GM19463 (cell line): ENCODE measurements around the gene AVL9.
"Not testable (repeated sequence)": the region's sequence is repeated elsewhere in the genome, so short reads cannot be mapped to it uniquely, and the experiment has no call there.

ENCODE experiments used
- ATAC-seq: cut with Tn5 transposase; IDR thresholded peaks from one replicate; pipeline ENCODE4 v1.9.1; 2021; ENCODE audit warnings: mild to moderate bottlenecking, moderate library complexity; ENCODE audit not compliant: unreplicated experiment

Gene AVL9

GRCh38 chr7:32495298-32496051 is at the start of gene AVL9:
AVL9 (plus strand) TSS chr7:32495489; CDS start chr7:32495710, 221 bp downstream.
- ATAC-seq: peak; percentile 95

- ATAC-seq: no peak
These were observed 48.1 kb upstream of the AVL9 start for GRCh38 chr7:32447218-32447617.

- ATAC-seq: no peak
These were observed 41.8 kb upstream of the AVL9 start for GRCh38 chr7:32453341-32454011.

GRCh38 chr7:32458025-32458424 is 37.3 kb upstream of the AVL9 start:
- ATAC-seq: no peak

- no peak for ATAC-seq
These were observed 35.5 kb upstream of the AVL9 start for GRCh38 chr7:32459788-32460187.

GRCh38 chr7:32461484-32461883 is 33.8 kb upstream of the AVL9 start:
- ATAC-seq: no peak

GRCh38 chr7:32462451-32462850 is 32.8 kb upstream of the AVL9 start:
- ATAC-seq: no peak

- no peak for ATAC-seq
These were observed 32.3 kb upstream of the AVL9 start for GRCh38 chr7:32462977-32463376.

GRCh38 chr7:32464641-32465416 is 30.5 kb upstream of the AVL9 start:
- not testable (repeated sequence) for ATAC-seq

- not testable (repeated sequence) for ATAC-seq
These were observed 25.3 kb upstream of the AVL9 start for GRCh38 chr7:32470004-32470403.

GRCh38 chr7:32470871-32471270 is 24.4 kb upstream of the AVL9 start:
- no peak for ATAC-seq

GRCh38 chr7:32472015-32472414 is 23.3 kb upstream of the AVL9 start:
- no peak for ATAC-seq

GRCh38 chr7:32474008-32474407 is 21.3 kb upstream of the AVL9 start:
- ATAC-seq: no peak

- ATAC-seq: no peak
These were observed 18.3 kb upstream of the AVL9 start for GRCh38 chr7:32476816-32477648.

- no peak for ATAC-seq
These were observed 17.7 kb upstream of the AVL9 start for GRCh38 chr7:32477649-32477980.

GRCh38 chr7:32479574-32480200 is 15.6 kb upstream of the AVL9 start:
- ATAC-seq: no peak

GRCh38 chr7:32481176-32481575 is 14.1 kb upstream of the AVL9 start:
- ATAC-seq: no peak

GRCh38 chr7:32481921-32482320 is 13.4 kb upstream of the AVL9 start:
- ATAC-seq: no peak

- peak; percentile 16 for ATAC-seq
These were observed 5.5 kb upstream of the AVL9 start for GRCh38 chr7:32489788-32490126.

GRCh38 chr7:32490127-32490796 is 5.0 kb upstream of the AVL9 start, which contains the start of gene LSM5:
LSM5 (minus strand) TSS chr7:32490380; CDS start chr7:32490365, 15 bp downstream.
- ATAC-seq: peak; percentile 88
